GM12878 (cell line): ENCODE results near the gene PTPRD.

Experiments used
- CBFB ChIP-seq: IDR thresholded peaks from 2 replicates; pipeline ENCODE4 v1.6.1; 2016; ENCODE audit warnings: antibody characterized with exemption, low read depth
- CBX5 ChIP-seq: sonication (generic); IDR thresholded peaks from 2 replicates; pipeline ENCODE4 v1.6.1; 2016; ENCODE audit warnings: low read depth, moderate library complexity, mild to moderate bottlenecking, inconsistent platforms
- CTCF ChIP-seq, 3 experiments: IDR thresholded peaks in 2 of 3; conservative IDR thresholded peaks in 1 of 3; 2 replicates each; pipeline ENCODE4 v1.5.1; 2011; ENCODE audit warnings: low read depth in 3 of 3, low read length in 3 of 3, mild to moderate bottlenecking in 3 of 3, control low read depth in 2 of 3, moderate library complexity in 2 of 3, inconsistent platforms in 1 of 3, mixed read lengths in 1 of 3; ENCODE audit not compliant: control insufficient read depth in 2 of 3, insufficient read depth in 1 of 3; ENCODE audit errors: extremely low read depth in 1 of 3
- HDAC2 ChIP-seq: fragments of 200-600 bp; sonication (generic); IDR thresholded peaks from 2 replicates; pipeline ENCODE4 v1.6.1; 2017
- MAX ChIP-seq: IDR thresholded peaks from 2 replicates; pipeline ENCODE4 v1.6.1; 2012; ENCODE audit warnings: low read depth, low read length, improper control_type of control experiment
- NKRF ChIP-seq: fragments of 450-650 bp; conservative IDR thresholded peaks from 2 replicates; pipeline ENCODE4 v1.6.1; 2017; ENCODE audit warnings: mild to moderate bottlenecking, moderate library complexity
- PAX8 ChIP-seq: fragments of 450-650 bp; IDR thresholded peaks from 2 replicates; pipeline ENCODE4 v1.6.1; 2017; ENCODE audit warnings: mild to moderate bottlenecking, moderate library complexity
- PKNOX1 ChIP-seq: fragments of 450-650 bp; IDR thresholded peaks from 2 replicates; pipeline ENCODE4 v1.6.1; 2016; ENCODE audit warnings: mild to moderate bottlenecking
- POLR2A ChIP-seq: IDR thresholded peaks from 2 replicates; pipeline ENCODE4 v1.6.1; 2011; ENCODE audit warnings: low read depth, mild to moderate bottlenecking, low read length
- POLR2AphosphoS5 ChIP-seq: IDR thresholded peaks from 2 replicates; pipeline ENCODE4 v1.6.1; 2011; ENCODE audit warnings: mild to moderate bottlenecking, low read length, inconsistent platforms
- SP1 ChIP-seq: IDR thresholded peaks from one replicate; pipeline ENCODE4 v1.6.1; 2011; ENCODE audit warnings: low read depth, low read length
- STAT1 ChIP-seq: fragments of 450-650 bp; conservative IDR thresholded peaks from 2 replicates; pipeline ENCODE4 v1.6.1; 2014; ENCODE audit warnings: antibody characterized with exemption, mild to moderate bottlenecking
- USF2 ChIP-seq: IDR thresholded peaks from 2 replicates; pipeline ENCODE4 v1.6.1; 2011; ENCODE audit warnings: low read depth, low read length, improper control_type of control experiment, borderline replicate concordance
- ZBTB33 ChIP-seq: fragments of 450-650 bp; IDR thresholded peaks from 2 replicates; pipeline ENCODE4 v1.6.1; 2017; ENCODE audit warnings: mild to moderate bottlenecking

- TF ChIP-seq SP1 (no peak), POLR2A (no peak), HDAC2 (no peak), PAX8 (no peak), STAT1 (no peak), CTCF (IDR thresholded peaks at IDR 0.05 in 2 of 3, conservative IDR thresholded peaks at IDR 0.05 in 1 of 3; ENCODE audit: control insufficient read depth in 2 of 3, extremely low read depth in 1 of 3, insufficient read depth in 1 of 3, low read depth in 3 of 3, low read length in 3 of 3) (no peak), USF2 (no peak), ZBTB33 (no peak), CBX5 (no peak), NKRF (no peak), MAX (no peak), POLR2AphosphoS5 (no peak), PKNOX1 (no peak), CBFB (no peak)
Measured at GRCh38 chr9:8679371-8679822, 1933.4 kb downstream of the PTPRD start.
